CD4-positive, alpha-beta T cell treated with Interleukin-15 for 1 hour (primary cell): ENCODE results near the gene KLHL29.

Experiments used
- DNase-seq: peaks from one replicate; pipeline ENCODE4 v3.0.0-alpha.2; 2020

KLHL29 gene

DNA sequence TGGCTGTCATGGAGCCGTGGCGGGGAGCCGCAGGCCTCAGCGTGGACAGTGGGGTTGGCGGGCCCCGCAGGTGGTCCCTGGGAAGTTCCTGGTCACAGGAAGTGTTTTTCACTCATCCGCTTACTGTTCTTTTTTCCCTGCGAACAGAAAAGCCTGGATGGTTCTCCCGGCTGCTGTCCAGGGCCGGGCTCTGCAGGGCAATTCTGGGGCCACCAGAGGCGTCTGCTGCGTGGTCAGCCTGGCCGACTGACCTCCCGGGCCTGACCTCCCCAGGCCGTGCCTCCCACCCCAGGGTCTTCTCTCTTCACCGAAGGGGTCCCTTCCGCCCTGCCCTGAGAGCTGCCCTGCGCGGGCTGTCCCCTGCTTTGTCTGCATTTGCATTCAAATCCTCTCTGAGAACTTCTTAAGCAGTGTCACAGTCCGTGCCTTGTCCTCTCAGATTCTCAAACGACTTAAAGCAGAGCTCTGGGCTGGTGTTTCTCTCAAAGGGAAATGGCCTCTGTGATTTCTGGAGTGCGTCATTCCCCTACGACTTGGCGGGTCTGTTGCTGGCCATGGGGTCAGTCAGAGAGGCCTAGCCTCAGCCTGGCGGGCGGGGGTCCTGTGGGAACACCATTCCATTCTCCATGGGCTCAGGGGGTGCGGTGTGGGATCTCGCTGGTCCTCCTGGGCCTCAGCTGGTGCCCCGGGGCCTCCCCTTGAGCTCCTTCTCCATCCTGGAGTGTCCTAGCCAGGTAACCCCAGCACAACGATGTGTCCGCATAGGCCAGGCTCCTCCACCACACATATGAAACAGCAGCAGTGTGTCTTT is 38.3 kb downstream of the KLHL29 start:
- DNase-seq, result no peak

DNA sequence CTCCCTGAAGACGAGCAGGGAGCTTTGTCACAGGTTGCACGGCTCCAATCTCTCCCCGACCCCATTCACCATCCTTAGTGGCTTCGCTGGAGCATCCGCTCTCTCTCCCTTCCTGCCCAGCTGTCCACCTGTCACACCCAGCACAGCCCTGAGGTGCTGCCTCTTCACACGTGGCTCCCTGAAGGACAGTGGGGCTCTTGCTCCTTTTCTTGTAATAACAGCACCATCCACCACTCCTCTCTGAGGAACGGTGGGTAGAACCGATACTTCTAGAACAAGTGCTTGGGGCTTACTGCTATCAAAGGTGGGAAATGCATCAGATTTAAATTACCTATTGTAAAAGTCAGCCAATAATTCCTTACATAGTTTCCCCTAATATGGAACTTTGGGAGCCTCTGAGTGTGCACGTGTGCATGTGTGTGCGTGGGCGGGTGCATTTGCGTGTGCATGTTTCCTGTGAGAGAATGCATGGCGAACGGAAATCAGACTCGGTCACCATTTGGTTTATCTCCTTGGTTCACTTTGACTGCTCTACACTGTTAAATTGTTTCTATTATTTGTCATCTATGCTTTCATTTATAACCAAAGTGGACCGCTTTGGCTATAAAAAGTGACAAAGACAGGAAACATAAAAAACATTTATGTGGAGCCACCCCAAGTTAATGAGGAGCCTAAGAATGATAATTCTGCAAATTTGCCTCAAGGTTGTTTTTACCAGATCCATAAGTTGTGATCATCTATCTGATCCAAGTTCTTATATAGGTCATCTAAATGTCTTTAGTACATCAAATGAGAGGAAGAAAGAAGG is 39.1 kb downstream of the KLHL29 start:
- DNase-seq, result no peak

GRCh38 chr2:23425338-23425871 is 40.4 kb downstream of the KLHL29 start:
- no peak for DNase-seq

- DNase-seq, result no peak
Measured at GRCh38 chr2:23425885-23426262, 40.9 kb downstream of the KLHL29 start.

DNA sequence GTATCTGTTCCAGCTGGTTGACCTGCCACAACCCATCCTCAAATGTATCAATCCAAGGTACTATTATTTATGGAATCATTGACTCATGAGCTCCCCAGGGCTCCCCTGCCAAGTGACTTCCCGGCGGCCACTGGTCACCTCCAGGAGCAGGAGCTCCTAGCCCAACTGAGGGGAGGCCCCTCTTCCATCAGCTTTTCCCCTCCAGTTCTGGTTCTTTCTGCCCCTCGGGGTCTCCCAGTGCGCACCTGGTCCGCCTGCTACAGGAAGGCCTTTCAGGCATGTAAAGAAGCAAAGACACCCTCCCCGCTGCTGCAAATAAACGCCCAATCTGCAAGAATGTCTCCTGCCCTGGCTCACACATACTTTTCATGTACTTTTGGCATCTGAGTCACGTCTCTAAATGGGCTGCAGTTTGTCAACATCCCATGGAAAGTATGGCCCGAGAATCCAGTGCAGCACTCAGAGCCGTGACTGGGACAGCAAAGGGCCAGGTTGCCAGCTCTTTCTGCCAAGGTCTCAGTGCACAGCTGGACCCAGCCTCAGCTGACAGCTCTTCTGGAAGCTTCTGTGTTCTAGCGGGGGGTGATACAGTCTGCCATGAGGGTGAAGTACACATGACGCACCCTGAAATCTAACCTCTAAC is 41.4 kb downstream of the KLHL29 start:
- no peak for DNase-seq

GRCh38 chr2:23427350-23427749 is 42.4 kb downstream of the KLHL29 start:
- no peak for DNase-seq

DNA sequence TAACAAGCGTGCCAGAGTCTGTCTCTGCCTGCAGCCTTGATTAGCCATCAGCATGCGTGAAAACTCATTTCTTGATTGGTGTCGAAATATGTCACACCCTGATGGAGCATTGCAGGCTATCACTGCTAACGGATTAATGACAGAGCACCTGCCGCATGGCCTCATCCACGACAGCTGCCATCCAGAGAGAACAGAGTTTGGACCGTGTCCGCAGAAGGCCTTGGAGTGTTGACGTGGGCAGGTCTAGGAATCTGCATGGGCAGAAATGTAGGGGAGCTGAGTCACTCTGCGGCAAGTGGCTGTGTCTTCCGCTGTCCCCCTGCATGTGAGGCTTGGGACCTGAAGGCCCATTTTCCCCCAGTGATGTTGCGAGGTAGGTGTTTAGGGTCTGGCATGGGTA is 43.0 kb downstream of the KLHL29 start:
- DNase-seq, result no peak

GRCh38 chr2:23429036-23429435 is 44.1 kb downstream of the KLHL29 start:
- DNase-seq, result no peak

- no peak for DNase-seq
Measured at GRCh38 chr2:23430263-23430662, 45.3 kb downstream of the KLHL29 start.

DNA sequence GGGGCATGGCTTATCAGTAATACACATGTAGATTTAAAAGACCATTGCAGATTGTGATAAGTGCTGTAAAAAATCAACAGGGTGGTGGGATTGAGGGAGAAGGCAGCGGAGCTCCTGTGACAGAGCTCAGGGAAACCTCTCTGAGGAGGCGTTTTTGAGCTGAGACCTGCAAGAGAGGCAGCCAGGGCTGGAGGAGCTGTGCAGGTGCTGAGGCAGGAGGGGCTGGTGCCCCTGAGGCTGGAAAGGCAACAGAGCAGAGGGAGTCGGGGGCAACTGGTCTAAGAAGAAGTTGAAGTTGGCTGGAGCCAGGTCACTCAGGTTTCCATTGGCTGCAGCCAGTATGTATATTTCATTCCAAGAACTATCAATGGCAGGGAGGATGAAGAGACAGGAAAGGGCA is 47.6 kb downstream of the KLHL29 start:
- no peak for DNase-seq

DNA sequence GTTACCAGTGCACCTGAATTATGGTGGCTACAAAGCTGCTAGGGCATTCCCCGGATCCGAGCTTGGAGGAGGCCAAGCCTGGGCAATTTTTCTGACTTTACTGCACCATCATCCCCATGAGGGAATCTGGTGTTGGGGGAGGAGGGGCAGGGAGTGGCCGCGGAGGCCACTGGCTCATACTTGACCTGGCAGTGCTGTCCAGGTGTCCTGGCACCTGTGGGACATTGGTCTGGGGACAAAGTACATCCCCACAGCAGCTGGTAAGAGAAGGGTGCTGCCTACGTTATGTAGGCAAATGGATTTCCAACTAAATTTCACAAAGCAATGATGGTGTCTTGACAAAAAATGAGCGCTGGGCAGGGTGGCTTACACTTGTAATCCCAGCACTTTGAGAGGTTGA is 48.3 kb downstream of the KLHL29 start:
- no peak for DNase-seq

DNA sequence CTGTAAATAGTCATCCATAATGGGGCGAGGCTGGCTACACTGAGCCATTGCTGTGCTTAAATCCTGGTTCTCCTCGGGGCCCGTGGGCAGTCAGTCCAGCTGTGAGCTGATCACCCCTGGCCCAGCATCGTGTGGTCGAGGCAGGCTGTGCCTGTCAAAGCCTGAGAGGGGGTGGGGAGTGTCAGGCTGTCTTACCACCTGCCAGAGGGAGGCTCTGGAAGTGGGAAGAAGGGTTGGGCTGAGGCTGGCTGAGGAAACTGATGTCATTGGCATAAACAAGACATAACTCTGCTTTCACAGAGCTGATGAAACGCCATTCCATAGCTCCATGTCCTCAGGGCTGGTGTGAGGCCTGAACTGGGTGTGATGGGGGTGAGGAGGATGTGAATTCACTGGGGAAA is 49.7 kb downstream of the KLHL29 start:
- DNase-seq, result no peak

DNA sequence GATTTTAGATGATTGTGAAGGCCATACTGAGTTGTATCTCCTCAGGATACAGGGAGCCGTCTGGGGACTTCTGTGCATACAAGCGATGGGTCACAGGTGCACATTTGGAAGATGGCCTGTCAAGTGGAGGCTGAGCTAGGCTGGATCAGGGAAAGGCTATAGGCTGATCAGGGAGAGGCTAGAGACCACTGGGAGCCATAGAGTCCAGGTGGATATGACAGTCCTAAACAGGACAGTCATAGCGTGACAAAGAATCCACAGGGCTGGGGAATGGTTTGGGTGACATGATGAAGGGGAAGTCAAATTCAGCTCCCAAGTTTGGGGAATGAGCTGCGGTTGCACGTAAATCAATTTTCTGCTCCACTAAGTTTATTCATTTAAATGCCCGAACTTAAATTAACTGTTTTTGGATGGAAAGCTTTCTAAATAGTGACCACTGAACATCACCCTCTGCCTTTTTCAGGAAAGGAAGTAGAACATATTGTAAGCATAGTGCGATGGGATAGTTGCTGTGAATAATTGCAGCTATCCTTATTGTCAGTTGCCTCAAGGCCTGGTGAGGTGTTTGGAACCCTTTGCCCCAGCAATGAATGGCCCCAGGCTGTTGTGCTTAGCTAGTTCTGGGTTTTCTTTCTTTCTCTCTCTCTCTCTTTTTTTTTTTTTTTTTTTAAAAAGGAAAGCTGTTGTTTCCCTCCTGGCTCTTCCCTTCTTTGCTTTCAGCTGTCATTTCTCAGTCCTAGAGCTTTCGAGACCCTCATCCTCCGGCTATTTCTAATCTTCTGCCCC is 50.5 kb downstream of the KLHL29 start:
- DNase-seq, result no peak

DNA sequence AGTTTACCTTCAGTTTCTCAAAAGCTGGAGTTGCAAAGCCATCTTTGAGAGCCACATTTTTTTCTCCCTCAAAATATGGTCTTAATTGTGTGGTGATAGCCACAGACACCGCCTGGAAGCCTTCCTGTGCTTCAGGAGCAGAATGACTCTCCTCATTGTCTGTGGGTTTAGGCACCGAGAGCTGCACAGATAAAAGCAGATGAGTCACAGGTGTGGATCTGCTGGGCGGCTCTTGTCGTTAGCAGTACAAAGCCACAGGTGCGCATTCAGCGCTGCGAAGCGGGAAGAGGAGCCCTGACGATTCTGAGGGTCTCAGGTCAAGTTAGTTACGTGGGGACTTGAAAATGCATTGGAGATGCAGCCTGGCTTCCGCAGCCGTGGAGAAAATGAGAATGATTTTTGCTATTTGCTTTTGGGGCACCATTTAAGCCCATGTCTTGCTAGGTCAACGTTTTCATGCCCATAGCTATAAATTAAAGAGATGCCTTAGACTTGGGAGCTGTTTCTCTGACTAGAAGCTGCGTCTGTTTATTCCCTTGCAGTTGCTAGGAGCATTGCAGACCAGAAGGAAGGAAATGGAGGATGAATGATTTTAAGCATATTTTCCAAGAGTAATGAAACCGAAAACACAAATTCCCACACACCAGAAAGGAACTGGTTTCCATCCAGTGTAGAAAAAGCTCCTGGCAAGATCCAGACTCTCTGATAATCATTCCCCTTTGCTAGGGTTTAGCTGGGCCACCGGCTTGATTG is 51.5 kb downstream of the KLHL29 start:
- DNase-seq, result no peak

DNA sequence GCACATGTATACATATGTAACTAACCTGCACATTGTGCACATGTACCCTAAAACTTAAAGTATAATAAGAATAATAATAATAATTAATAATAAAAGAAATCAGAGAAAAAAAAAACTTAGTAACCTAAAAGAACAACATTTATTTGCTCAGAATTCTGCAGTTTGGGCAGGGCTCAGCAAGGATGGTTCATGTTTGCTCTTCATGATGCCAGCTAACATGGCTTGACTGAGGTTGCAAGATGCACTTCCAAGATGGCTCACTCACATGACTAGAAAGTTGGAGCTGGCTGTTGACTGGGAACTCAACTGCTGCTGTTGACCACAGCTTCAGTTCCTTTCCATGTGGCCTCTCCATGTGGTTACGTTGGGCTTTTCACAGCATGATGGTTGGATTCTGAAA is 56.4 kb downstream of the KLHL29 start:
- no peak for DNase-seq

DNA sequence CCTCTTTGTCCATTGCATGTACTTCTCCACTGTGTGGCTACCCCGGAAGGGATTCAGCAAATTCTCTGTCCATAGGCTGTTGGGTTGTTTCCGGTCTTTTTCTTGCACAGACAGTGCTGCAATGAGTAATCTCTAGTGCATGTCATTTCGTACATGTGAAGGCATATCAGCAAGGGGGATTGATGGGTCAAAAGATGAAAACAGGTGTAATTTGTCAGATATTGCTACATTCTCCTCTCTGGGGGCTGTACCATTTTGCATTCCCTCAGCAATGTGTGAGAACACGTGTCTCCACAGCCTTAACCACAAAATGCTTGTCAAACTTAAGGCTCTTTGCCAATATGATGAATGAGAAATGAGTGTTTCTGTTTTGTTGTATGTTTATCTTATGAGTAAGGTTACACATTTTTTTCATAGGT is 60.5 kb downstream of the KLHL29 start:
- DNase-seq, result no peak

- no peak for DNase-seq
Measured at GRCh38 chr2:23446916-23447315, 61.9 kb downstream of the KLHL29 start.

GRCh38 chr2:23447405-23447804 is 62.4 kb downstream of the KLHL29 start:
- no peak for DNase-seq

GRCh38 chr2:23448906-23449305 is 63.9 kb downstream of the KLHL29 start:
- DNase-seq, result no peak

- DNase-seq, result no peak
Measured at GRCh38 chr2:23449413-23449812, 64.4 kb downstream of the KLHL29 start.

- no peak for DNase-seq
Measured at GRCh38 chr2:23449831-23450331, 64.9 kb downstream of the KLHL29 start.

GRCh38 chr2:23452372-23452771 is 67.4 kb downstream of the KLHL29 start:
- no peak for DNase-seq
